ENCODE measurements around the gene LCN12.

LCN12 gene

GRCh38 chr9:136951541-136952320, at the start of gene LCN12:
TSS of gene LCN12 (plus strand) at chr9:136952273. CDS start at chr9:136952328, 55 bp downstream.
- no peak for DNase-seq (ENCODE audit: low read depth in 1 of 2, low spot score in 1 of 2)

GRCh38 chr9:136903041-136903554, 49.0 kb upstream of the LCN12 start:
- no peak for DNase-seq (ENCODE audit: low read depth in 1 of 2, low spot score in 1 of 2)

GRCh38 chr9:136906266-136906665, 45.8 kb upstream of the LCN12 start:
- no peak for DNase-seq (ENCODE audit: low read depth in 1 of 2, low spot score in 1 of 2)

- DNase-seq (ENCODE audit: low read depth in 1 of 2, low spot score in 1 of 2) = no peak
Observed at GRCh38 chr9:136907011-136907914, 44.8 kb upstream of the LCN12 start.

GRCh38 chr9:136910197-136910900, 41.7 kb upstream of the LCN12 start:
- no peak for DNase-seq (ENCODE audit: low read depth in 1 of 2, low spot score in 1 of 2)

- no peak for DNase-seq (ENCODE audit: low read depth in 1 of 2, low spot score in 1 of 2)
Observed at GRCh38 chr9:136910901-136911245, 41.2 kb upstream of the LCN12 start.

- no peak for DNase-seq (ENCODE audit: low read depth in 1 of 2, low spot score in 1 of 2)
Observed at GRCh38 chr9:136913701-136914438, 38.2 kb upstream of the LCN12 start.

GRCh38 chr9:136915632-136916329, 36.3 kb upstream of the LCN12 start:
- DNase-seq (ENCODE audit: low read depth in 1 of 2, low spot score in 1 of 2) = no peak

GRCh38 chr9:136916330-136917184, 35.5 kb upstream of the LCN12 start:
- no peak for DNase-seq (ENCODE audit: low read depth in 1 of 2, low spot score in 1 of 2)

GRCh38 chr9:136917902-136918301, 34.2 kb upstream of the LCN12 start:
- DNase-seq (ENCODE audit: low read depth in 1 of 2, low spot score in 1 of 2) = no peak

GRCh38 chr9:136920069-136920468, 32.0 kb upstream of the LCN12 start:
- no peak for DNase-seq (ENCODE audit: low read depth in 1 of 2, low spot score in 1 of 2)

GRCh38 chr9:136920734-136921231, 31.3 kb upstream of the LCN12 start:
- DNase-seq (ENCODE audit: low read depth in 1 of 2, low spot score in 1 of 2) = no peak

GRCh38 chr9:136921307-136921706, 30.8 kb upstream of the LCN12 start:
- no peak for DNase-seq (ENCODE audit: low read depth in 1 of 2, low spot score in 1 of 2)

GRCh38 chr9:136921718-136922117, 30.4 kb upstream of the LCN12 start:
- DNase-seq (ENCODE audit: low read depth in 1 of 2, low spot score in 1 of 2) = no peak

GRCh38 chr9:136922540-136922939, 29.5 kb upstream of the LCN12 start:
- DNase-seq (ENCODE audit: low read depth in 1 of 2, low spot score in 1 of 2) = no peak

- DNase-seq (ENCODE audit: low read depth in 1 of 2, low spot score in 1 of 2) = no peak
Observed at GRCh38 chr9:136923881-136924280, 28.2 kb upstream of the LCN12 start.

GRCh38 chr9:136925414-136926153, 26.5 kb upstream of the LCN12 start:
- DNase-seq (ENCODE audit: low read depth in 1 of 2, low spot score in 1 of 2) = no peak

GRCh38 chr9:136926154-136926704, 25.8 kb upstream of the LCN12 start:
- no peak for DNase-seq (ENCODE audit: low read depth in 1 of 2, low spot score in 1 of 2)
